Measurements from ENCODE around the gene EHBP1L1. TPM values are rescaled to one million over a fixed set of nuclear protein-coding genes. Genes with fewer than 3 reads are reported as not detected.

The EHBP1L1 gene
- polyA plus RNA-seq, 1 donor (not counting 4 experiments of a cell fraction or from before 2014, with no cell fraction given), result 10.4 TPM

DNA sequence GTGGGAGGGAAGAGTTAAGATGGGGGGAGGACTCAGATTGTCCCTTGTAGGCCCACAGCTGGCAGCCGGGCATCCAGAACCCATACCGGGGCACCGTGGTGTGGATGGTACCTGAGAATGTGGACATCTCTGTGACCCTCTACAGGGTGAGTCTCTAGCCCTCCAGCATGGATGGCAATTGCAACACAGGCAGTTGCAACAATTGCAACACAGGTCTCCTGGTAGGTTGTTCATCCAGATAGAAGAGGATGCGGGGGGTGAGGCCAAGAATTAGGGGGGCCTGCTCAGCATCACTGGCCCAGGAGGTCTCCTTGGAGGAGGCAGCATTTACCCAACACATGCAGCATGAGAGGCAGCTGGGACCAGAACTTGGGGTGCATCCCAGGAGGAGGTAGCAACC lies 3.4 kb downstream of the EHBP1L1 start:
- H3K27me3 ChIP-seq (ENCODE audit: control insufficient read depth, extremely low read depth, insufficient read depth, low read length), result no peaks in the 10 kb centered on the region
- no peaks in the 10 kb centered on the region for H3K9me1 ChIP-seq (ENCODE audit: control insufficient read depth, extremely low read depth, insufficient read depth, low read length)
- TF ChIP-seq, protein P1, sequence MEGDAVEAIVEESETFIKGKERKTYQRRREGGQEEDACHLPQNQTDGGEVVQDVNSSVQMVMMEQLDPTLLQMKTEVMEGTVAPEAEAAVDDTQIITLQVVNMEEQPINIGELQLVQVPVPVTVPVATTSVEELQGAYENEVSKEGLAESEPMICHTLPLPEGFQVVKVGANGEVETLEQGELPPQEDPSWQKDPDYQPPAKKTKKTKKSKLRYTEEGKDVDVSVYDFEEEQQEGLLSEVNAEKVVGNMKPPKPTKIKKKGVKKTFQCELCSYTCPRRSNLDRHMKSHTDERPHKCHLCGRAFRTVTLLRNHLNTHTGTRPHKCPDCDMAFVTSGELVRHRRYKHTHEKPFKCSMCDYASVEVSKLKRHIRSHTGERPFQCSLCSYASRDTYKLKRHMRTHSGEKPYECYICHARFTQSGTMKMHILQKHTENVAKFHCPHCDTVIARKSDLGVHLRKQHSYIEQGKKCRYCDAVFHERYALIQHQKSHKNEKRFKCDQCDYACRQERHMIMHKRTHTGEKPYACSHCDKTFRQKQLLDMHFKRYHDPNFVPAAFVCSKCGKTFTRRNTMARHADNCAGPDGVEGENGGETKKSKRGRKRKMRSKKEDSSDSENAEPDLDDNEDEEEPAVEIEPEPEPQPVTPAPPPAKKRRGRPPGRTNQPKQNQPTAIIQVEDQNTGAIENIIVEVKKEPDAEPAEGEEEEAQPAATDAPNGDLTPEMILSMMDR (optimal IDR thresholded peaks at IDR 0.05 in 1 of 3, IDR thresholded peaks at IDR 0.05 in 1 of 3, conservative IDR thresholded peaks at IDR 0.05 in 1 of 3; ENCODE audit: extremely low read depth in 1 of 3, insufficient read depth in 2 of 3, low read length in 3 of 3), result no peak
- no peak for TF ChIP-seq EZH2 (IDR thresholded peaks at IDR 0.05; ENCODE audit: low read length)
- H4K20me1 ChIP-seq (ENCODE audit: control insufficient read depth, extremely low read depth, insufficient read depth, low read length), result peaks cover 4% of the 10 kb centered on the region
- no peaks in the 10 kb centered on the region for H3K9me3 ChIP-seq (ENCODE audit: control insufficient read depth, low read depth, low read length)
- no peak overlapping the region for H3K9ac ChIP-seq (ENCODE audit: control insufficient read depth, extremely low read depth, insufficient read depth, low read length)
- no peak overlapping the region for H3K4me3 ChIP-seq (ENCODE audit: control insufficient read depth in 2 of 3, extremely low read depth in 1 of 3, insufficient read depth in 2 of 3, low read depth in 1 of 3, low read length in 3 of 3)
- H3K4me1 ChIP-seq (ENCODE audit: control insufficient read depth, extremely low read depth, insufficient read depth, low read length), result peaks cover 30% of the 10 kb centered on the region
- H3K36me3 ChIP-seq (ENCODE audit: control insufficient read depth in 2 of 2, extremely low read depth in 1 of 2, insufficient read depth in 2 of 2, low read length in 2 of 2), result peaks cover 8 to 13% of the 10 kb centered on the region in 2 experiments
- no peak overlapping the region for H3K4me2 ChIP-seq (ENCODE audit: control insufficient read depth, extremely low read depth, insufficient read depth, low read depth, low read length)
- H3K79me2 ChIP-seq (ENCODE audit: control insufficient read depth, insufficient read depth, low read length), result peaks cover 2% of the 10 kb centered on the region
- no peak overlapping the region for H3K27ac ChIP-seq (ENCODE audit: control insufficient read depth, insufficient read depth, low read length)
- no peak overlapping the region for H2AFZ ChIP-seq (ENCODE audit: control insufficient read depth, low read length)
- dilution Hi-C loops (cut with MboI; ENCODE audit: extremely low pct_ligation_motif_present, low sequenced_read_pairs), result no loop called here
- DNase-seq (ENCODE audit: low read depth, low spot score) (no peak), FAIRE-seq (no peak)

DNA sequence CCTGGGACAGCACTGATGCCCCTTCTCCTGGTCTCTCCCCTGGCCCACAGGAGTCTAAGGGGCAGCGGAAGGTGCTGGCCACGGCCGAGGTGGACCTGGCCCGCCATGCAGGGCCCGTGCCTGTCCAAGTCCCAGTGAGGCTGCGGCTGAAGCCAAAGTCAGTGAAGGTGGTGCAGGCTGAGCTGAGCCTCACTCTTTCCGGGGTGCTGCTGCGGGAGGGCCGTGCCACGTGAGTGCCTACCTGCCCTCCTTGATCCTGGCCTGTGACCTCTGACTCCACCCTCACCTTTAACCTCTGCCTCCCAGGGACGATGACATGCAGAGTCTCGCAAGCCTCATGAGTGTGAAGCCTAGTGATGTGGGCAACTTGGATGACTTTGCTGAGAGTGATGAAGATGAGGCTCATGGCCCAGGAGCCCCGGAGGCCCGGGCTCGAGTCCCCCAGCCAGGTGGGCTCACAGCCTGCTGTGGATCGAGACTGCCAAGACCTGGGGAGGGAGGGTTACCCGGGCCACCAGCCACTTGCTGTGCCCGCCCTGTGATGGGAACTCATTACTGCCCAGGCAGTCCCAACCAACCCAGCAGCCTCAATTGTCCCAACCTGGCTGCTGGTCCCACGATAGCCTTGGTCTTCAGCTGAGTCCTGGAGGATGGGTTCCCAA lies 4.3 kb downstream of the EHBP1L1 start:
- Histone ChIP-seq H3K9me1 (ENCODE audit: control insufficient read depth, extremely low read depth, insufficient read depth, low read length) (no peaks in the 10 kb centered on the region), H3K4me1 (ENCODE audit: control insufficient read depth, extremely low read depth, insufficient read depth, low read length) (peaks cover 23% of the 10 kb centered on the region), H3K79me2 (ENCODE audit: control insufficient read depth, insufficient read depth, low read length) (peaks cover 2% of the 10 kb centered on the region), H4K20me1 (ENCODE audit: control insufficient read depth, extremely low read depth, insufficient read depth, low read length) (peaks cover 4% of the 10 kb centered on the region), H3K4me3 (ENCODE audit: control insufficient read depth in 2 of 3, extremely low read depth in 1 of 3, insufficient read depth in 2 of 3, low read depth in 1 of 3, low read length in 3 of 3) (no peak overlapping the region), H2AFZ (ENCODE audit: control insufficient read depth, low read length) (no peak overlapping the region), H3K36me3 (ENCODE audit: control insufficient read depth in 2 of 2, extremely low read depth in 1 of 2, insufficient read depth in 2 of 2, low read length in 2 of 2) (peaks cover 8 to 14% of the 10 kb centered on the region in 2 experiments), H3K9ac (ENCODE audit: control insufficient read depth, extremely low read depth, insufficient read depth, low read length) (no peak overlapping the region), H3K9me3 (ENCODE audit: control insufficient read depth, low read depth, low read length) (no peaks in the 10 kb centered on the region), H3K27ac (ENCODE audit: control insufficient read depth, insufficient read depth, low read length) (no peak overlapping the region), H3K27me3 (ENCODE audit: control insufficient read depth, extremely low read depth, insufficient read depth, low read length) (no peaks in the 10 kb centered on the region), H3K4me2 (ENCODE audit: control insufficient read depth, extremely low read depth, insufficient read depth, low read depth, low read length) (no peak overlapping the region)
- no peak for TF ChIP-seq EZH2 (IDR thresholded peaks at IDR 0.05; ENCODE audit: low read length)
- TF ChIP-seq, protein P1 (optimal IDR thresholded peaks at IDR 0.05 in 1 of 3, IDR thresholded peaks at IDR 0.05 in 1 of 3, conservative IDR thresholded peaks at IDR 0.05 in 1 of 3; ENCODE audit: extremely low read depth in 1 of 3, insufficient read depth in 2 of 3, low read length in 3 of 3), result no peak
- FAIRE-seq (no peak), DNase-seq (ENCODE audit: low read depth, low spot score) (no peak)
- dilution Hi-C loops (cut with MboI; ENCODE audit: extremely low pct_ligation_motif_present, low sequenced_read_pairs), result no loop called here
